ENCODE data around the gene DCTD.

DNA sequence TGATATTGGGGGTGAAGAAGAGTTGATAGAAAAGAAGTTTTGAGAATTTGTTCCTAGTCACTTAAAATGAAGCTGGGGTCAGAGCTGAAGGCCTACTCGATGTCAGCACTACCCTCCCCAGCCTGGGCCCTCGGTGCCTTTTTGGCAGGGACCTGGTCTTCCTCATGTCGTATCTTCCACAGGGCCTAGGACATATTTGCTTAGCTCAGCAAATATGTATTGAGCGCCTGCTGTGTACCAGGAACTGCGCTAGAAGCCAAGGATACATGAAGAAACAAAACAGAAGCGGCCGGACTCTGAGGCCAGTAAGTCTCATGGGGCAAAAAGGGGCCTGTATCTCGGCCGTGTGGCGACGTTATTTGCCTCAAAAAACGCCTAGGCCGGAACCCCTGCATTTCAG lies 44.3 kb downstream of the DCTD start:
- no peak for TF ChIP-seq POLR2A (IDR thresholded peaks at IDR 0.05; ENCODE audit: low read length)
- no peak for TF ChIP-seq GATA1 (IDR thresholded peaks at IDR 0.05; ENCODE audit: low read depth, low read length)
